Stimulated activated CD4-positive, alpha-beta T cell treated with anti-CD3 and anti-CD28 coated beads, TNF-alpha, amount 100 ng/mL, for 24 hours (primary cell): ENCODE results near the gene FRAS1.
"Not testable (repeated sequence)": the region's sequence is repeated elsewhere in the genome, so short reads cannot be mapped to it uniquely, and the experiment has no call there.

Source experiments
- DNase-seq, 3 experiments: peaks; one replicate each; pipeline ENCODE4 v3.0.0-alpha.2; 2020; ENCODE audit warnings: low read depth in 3 of 3

FRAS1 gene

GRCh38 chr4:78099058-78099457 lies 41.9 kb downstream of the FRAS1 start:
- DNase-seq, result no peak

GRCh38 chr4:78100060-78100459 lies 42.9 kb downstream of the FRAS1 start:
- no peak for DNase-seq

DNA sequence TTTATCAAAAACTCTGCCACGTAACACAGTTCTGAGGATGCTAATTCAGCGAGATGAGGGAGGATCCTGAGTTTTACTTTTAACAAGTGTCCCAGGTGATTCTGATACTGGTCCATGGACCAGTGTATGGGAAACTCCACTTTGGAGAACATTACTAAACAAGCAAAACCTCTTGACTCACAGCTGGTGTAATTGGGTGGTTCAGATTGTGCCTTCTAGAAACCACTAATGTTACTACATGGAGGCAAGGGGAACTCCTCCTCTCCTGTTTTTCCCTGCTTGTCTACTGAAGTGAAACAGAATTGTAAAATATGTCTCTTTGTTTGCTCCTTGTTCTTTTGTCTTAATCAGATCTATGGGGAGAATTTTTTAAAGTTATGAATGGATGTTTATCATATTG lies 62.6 kb downstream of the FRAS1 start:
- no peak for DNase-seq

- no peak for DNase-seq
Observed at GRCh38 chr4:78120144-78120880, 63.2 kb downstream of the FRAS1 start.

DNA sequence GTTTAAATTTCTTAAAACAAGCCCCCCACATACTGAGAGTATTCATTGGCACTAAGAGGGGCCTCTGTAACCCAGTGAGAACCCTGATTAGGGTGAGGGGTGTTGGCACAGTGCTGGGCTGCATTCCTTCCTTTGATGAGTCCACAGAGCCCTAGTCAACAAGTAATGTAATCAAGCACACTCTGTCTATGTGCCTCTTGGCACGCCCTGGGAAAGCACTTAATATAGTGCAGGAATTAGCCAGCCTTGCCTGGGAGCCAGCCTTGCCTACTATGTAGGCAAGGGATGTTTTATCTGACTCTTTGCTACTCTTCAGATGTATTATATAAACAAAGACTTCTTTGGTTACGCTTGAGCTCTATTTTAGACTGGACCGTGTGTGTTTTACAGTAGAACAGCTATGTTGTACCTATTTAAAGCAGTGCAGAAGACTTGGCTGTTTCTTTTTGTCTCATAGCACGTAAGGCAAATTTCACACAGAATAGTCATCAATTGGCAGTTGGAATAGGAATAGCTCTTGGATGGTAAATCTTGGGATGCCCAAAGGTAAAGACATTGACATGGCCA lies 64.3 kb downstream of the FRAS1 start:
- DNase-seq, result no peak

DNA sequence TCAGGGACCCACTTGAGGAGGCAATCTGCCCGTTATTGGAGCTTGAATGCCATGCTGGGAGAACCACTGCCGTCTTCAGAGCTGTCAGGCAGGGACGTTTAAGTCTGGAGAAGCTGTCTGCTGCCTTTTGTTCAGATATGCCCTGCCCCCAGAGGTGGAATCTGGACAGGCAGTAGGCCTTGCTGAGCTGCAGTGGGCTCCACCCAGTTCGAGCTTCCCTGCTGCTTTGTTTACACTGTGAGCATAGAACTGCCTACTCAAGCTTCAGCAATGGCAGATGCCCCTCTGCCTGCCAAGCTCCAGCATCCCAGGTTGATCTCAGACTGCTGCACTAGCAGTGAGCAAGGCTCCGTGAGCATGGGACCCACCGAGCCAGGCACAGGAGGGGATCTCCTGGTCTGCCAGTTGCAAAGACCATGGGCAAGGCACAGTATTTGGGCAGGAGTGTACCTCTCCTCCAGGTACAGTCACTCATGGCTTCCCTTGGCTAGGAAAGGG lies 68.8 kb downstream of the FRAS1 start:
- not testable (repeated sequence) for DNase-seq

DNA sequence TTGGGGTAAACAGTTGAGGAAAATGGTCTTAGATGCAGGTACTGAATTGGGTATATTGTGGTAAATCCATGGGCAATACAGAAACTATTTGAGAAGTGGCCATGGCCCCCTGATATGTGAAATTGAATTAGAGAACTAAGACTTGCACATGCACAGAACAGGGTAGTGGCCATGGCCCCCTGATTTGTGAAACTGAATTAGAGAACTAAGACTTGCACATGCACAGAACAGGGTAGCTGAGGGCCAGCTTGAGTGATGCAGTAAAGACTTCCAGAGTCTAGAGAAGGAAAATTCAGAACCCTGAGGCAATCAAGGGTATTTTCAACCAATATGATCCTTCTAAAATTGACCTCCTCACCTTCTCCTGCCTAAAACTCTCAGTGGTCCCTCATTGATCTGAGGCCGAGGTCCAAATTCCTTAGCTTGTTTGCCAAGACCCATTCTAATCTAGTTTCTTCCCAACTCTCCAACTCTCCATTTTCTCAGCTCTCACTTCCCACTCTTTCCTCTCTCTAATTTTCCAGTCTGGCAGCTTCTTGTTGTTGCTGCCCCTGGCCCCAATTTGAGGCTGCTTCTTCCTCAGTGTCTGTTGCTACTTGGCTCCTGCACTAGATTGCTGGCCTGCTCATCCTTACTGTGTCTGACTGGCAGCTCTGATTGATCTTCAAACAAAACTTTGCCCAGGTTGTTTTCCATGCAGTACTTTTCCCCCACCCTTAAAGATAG lies 72.4 kb downstream of the FRAS1 start:
- DNase-seq, result no peak

DNA sequence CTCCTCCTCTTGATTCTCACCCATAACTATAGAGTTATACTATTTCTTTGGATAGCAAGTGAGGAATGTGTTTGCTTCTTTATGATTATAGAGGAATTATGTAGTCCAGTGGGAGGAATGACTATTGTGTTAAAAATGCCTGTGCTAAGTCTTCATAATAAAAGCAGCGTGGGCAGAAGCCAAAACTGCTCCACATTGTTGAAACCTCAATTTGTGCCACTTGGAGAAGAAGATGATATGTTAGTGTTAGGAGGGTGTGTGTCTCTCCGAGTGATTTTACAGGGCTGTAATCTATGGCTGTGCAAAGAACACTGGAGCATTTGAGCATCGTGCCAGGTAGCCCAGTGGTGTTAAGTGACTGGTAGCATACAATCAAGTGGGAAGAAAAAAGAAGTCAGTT lies 74.3 kb downstream of the FRAS1 start:
- no peak for DNase-seq

DNA sequence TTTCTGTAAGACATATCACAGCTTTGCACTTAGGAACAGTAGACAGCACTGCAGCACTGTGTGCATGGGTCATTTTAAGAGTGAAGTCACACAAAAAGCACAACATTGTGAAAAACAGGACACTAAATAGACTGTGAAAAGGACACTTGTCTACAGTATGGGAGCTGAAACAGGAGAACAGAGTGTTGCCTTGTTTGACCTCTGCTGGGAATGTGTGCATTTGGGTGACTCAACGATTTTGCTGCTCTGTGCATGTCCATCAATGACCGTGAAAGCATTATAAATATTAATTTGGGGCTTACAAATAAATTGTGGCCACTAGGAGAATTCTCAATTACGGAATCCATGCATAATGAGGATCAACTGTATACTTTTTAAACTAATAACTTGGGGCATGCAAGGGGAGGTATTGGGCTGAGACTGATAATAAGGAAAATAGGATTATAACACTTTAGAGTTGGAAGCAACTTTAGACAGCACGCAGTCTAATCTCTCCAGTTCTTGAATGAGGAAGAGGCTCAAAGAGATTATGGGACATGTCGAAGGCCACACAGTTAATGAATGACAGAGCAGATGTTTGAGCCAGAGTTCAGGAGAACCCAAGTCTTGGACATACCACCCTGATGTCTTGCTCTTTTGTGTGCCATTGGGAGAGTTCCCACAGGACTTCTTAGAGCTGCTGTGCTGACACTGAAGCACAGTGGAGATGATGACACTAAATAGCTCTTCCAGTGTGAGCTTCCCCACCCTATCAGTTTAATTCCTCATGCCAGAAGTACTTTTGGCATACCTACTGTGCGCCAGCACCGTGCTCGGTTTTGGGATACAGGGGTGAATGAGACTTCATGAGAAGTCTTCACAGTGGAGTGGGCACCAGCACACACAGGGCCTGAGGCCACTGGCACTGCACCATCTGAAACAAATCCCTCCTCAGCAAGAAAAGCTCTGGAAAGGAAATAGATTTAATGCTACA lies 79.3 kb downstream of the FRAS1 start:
- DNase-seq, result no peak

GRCh38 chr4:78137532-78137931 lies 80.4 kb downstream of the FRAS1 start:
- no peak for DNase-seq

GRCh38 chr4:78138252-78138651 lies 81.1 kb downstream of the FRAS1 start:
- DNase-seq, result no peak

GRCh38 chr4:78143634-78144033 lies 86.5 kb downstream of the FRAS1 start:
- no peak for DNase-seq

DNA sequence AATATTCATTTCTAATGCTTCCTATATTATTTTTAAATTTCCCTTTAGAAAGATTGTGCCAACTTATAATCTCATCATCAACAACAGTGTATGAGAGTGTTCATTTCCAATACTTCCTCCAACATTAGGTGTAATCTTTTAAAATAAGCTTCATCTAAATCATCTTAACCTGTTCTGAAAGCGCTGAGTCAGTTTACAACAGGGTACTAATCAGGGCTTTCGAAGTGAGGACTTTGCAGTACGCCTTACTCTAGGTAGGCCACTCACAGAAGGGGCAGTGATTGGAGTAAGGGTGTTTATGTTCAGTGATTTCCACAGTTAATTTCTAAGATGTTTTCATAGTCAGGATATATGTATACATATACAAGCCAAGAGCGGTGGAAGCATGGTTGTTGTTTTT lies 87.9 kb downstream of the FRAS1 start:
- DNase-seq, result no peak

GRCh38 chr4:78145622-78146021 lies 88.5 kb downstream of the FRAS1 start:
- DNase-seq, result no peak

GRCh38 chr4:78149751-78150542 lies 92.8 kb downstream of the FRAS1 start:
- no peak for DNase-seq

GRCh38 chr4:78150543-78150864 lies 93.4 kb downstream of the FRAS1 start:
- no peak for DNase-seq

GRCh38 chr4:78152795-78153194 lies 95.7 kb downstream of the FRAS1 start:
- no peak for DNase-seq

DNA sequence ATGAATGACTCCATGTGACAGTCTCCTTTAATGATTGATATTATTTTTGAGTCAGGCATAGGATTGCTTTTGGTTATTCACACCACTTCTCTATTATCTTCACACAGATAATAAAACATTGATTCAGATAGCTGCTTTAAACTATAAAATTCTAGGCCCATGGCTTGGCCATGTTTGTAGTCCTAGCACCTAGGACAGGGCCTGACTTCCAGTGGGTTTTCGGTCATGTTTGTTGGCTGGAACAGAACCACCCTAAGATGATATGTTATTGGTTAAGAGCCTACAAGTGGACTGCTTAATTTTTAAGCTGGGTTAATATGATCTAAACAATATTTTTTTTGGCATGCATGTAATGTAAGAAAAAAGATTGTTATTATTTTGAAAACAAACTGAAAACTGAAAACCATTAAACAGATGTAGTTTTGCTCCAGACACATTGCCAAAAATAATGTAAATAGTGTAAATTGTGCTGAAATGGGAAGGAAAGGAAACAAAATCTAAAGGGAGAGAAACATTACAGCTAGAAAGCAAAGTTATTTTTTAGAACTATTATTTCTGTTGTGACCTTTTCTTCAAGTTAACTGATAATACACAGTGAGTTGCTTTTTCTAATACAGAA lies 98.0 kb downstream of the FRAS1 start:
- no peak for DNase-seq

DNA sequence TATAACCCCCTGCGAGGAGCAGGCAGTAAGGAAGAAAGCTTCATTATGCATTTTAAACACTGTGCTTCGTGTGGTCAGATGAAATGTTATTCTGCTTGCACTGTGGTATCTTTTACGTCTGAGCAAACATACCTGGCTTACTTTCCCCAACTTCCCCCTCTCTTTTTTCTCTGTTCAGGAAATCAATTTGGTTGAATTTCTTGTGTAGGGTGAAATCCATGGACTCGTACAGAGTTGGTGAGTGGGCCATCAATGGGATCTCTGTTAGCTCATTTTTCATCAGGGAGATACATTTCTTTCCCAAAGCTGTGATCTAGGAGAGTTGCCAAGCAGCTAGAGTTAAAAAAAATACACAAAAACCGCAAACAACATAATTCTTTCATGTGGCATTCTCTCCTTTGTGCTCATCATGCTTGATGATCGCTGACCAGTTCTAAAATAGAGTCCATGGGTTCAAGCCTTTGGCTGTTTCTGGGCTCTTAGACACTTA lies 98.5 kb downstream of the FRAS1 start:
- no peak for DNase-seq

- no peak for DNase-seq
Observed at GRCh38 chr4:78156520-78156919, 99.4 kb downstream of the FRAS1 start.
